ENCODE data around the gene PROZ.
A peak's percentile ranks its signal among the peaks of the same experiment; 100 is the strongest.

PROZ gene

GRCh38 chr13:113120300-113121182 is 37.9 kb upstream of the PROZ start:
- no peak for DNase-seq

DNA sequence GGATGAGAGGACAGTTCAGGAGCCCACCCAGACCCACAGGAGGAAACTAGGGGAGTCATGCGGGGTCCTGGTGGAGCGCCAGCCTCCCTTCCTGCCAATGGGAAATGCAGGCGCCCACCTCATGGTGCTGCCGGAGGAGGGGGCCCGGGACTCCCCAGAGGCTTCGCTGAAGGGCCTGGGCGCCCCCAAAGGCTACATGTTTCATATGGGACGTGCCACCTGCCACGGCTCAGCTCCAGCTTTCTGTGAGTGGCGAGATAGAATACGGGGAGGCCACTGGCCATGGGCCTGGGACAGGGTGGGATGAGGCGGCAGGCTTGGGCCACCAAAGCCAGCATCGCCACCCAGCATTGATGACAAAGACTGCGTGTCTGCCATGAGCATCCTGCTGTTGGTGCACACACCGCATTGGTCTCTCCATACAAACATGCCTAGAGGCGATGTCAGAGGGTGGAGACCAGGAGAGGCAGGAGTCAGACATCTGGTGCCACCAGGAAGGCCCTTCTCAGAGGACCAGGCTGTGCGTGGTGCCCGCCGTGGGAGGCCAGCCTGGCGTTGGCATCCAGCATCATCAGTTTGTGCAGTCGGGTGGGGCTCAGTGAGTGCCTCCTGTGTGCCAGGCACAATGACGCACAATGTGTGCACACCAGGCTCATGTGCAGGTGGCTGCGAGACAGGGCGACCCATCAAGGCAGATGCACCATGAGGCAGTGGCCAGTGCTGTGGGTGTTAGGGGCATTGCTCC is 37.1 kb upstream of the PROZ start:
- DNase-seq, result no peak

- no peak for DNase-seq
Measured at GRCh38 chr13:113121928-113122471, 36.4 kb upstream of the PROZ start.

GRCh38 chr13:113122550-113123225 is 35.8 kb upstream of the PROZ start, which contains the start of gene F10:
TSS of gene F10 (plus strand) at chr13:113122799. CDS start at chr13:113122856, 57 bp downstream.
- DNase-seq, result peak; percentile 65

DNA sequence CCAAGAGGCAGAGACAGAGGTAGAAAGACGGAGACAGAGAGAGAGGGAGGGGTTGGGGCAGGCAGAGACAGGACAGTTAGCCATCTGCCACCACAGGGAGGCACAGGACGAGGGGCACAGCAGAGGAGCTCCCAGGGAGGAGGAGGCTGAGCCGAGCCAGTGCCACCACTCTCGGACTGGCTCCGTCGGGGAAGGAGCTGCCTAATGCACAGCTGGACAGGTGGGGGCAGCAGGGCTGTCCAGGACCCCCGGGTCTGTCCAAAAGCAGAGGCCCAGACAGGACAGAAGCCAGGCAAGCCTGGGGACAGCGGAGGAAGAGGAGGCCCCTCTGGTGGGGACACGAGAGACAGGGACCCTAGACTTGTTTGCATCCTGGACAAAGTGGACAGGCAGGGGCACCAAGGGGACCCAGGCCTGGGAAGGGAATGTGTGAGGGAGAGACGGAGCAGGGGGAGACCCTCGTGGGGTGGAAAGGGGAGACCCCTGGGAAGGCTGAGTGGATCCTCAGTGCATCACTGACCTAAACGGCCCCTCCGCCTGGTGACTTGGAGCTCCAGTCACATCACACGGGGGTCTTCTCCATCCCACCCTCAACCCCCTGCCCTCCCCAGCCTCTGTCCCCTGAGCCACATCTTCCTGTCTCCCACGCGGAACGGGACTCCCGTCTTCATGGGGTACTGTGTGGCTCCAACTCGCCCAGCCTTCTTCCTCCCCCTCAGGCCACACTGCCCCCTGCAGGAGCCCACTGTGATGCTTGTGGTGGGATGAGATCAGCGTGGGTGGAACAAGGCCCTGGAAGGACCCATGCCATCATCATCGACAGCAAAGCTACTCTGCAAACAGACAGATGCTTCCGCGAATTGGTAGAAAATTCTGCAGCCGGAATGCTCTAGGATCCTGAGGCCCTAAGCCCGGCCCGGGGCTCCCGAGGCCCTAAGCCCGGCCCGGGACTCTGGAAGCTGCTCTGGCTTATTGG is 34.9 kb upstream of the PROZ start:
- no peak for DNase-seq

GRCh38 chr13:113124211-113124970 is 34.1 kb upstream of the PROZ start:
- DNase-seq, result no peak

DNA sequence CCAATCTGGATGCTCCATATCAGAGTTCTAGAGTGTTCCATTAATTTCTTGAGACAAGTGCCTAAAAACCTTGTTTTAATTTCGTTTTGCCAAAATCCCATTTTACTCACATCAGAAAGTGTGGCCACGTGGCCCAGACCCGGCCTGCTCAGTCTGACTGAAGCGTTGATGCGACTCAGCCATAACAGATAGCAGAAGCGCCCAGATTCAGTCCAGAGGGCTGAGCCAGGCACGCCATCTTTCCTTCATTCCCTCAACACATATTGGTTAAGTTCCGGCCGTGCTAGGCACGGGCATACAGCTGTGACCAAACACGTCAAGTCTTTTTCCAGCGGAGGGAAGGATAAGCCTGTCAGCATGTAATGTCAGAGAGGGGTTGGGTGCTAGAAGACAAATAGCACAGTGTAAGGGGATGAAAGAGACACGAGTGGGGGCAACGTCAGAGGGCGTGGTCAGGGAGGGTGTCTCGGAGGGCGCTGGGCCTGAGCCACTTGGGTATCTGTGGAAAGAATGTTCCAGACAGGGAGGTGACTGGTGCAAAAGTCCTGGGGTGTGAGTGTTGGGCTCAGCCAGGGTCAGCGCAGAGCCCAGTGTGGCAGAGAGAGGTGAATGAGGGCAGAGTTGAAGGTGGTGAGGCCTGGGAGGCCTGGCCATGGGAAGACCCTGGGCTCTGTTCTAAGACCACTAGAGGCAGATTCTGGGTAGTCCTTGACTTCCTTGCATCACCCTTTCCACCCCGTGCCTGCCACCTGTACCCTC is 32.8 kb upstream of the PROZ start:
- DNase-seq, result no peak

DNA sequence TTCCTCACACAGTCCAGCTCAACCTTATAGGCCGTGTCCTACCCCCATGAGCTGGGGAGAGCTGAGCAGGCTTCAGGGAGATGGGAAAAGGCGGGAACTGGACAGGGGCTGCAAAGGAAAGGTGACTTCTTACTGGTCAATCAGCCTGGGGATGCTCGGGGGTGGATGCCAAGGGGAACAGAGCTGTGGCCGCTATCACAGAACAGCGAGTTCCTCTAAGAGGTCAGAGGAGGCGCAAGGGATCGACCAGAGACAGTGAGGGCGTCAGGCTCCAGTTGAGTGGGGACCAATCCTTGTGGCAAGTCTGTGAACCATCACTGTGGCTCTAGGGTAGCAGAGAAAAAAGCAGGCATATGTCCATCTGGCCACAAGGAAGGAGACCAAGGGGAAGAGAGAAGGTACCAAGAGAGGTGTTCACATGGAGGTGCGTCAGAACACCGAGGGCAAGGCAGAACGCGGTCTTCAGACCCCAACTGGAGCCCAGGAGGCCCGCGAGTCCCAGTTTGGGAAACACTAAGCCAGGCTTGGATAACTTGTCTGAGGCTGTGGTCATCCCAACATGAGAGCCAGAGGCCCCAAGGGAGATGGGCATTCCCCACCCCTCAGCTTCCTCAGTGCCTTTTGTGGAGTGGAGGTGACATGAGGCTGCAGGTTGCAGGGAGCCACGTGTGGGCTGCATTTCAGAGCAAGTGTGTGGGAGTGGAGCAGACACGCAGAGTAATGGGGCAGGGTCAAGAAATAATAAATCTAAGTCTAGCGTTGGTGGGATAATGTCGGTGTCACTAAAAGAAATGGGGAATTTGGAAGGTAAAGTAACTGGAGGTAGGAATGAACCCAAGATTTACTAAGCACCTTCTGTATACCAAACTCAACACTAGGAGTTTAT is 31.9 kb upstream of the PROZ start:
- DNase-seq, result no peak

GRCh38 chr13:113129480-113129879 is 29.0 kb upstream of the PROZ start:
- no peak for DNase-seq

GRCh38 chr13:113129921-113130750 is 28.3 kb upstream of the PROZ start:
- no peak for DNase-seq

- DNase-seq, result no peak
Measured at GRCh38 chr13:113135281-113135760, 23.1 kb upstream of the PROZ start.

DNA sequence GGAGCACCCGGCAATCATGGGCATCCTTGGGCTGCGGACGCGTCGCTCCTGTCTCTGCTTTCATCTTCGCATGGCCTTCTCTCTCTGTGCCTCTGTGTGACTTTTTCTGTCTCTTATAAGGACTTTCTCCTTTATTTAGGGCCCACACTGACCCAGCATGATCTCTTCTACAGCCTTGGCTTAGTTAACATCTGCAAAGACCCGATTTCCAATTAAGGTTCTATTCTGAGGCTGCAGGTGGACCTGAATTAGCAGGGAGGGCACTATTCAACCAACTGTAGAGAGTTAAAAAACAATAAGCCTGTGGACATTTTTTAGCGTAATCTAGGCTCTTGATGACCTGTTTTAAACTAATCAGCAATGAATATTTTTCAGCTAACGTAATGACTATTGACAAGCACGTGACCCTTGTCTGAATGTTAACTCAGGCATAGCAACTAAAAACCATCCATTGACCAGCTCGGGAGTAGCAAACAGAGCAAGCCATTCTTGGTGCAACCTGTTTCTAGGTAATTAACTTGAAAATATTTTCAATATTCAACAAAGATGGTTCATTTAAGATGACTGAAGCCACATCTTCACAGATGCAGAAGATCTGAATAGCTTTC is 20.7 kb upstream of the PROZ start:
- no peak for DNase-seq

DNA sequence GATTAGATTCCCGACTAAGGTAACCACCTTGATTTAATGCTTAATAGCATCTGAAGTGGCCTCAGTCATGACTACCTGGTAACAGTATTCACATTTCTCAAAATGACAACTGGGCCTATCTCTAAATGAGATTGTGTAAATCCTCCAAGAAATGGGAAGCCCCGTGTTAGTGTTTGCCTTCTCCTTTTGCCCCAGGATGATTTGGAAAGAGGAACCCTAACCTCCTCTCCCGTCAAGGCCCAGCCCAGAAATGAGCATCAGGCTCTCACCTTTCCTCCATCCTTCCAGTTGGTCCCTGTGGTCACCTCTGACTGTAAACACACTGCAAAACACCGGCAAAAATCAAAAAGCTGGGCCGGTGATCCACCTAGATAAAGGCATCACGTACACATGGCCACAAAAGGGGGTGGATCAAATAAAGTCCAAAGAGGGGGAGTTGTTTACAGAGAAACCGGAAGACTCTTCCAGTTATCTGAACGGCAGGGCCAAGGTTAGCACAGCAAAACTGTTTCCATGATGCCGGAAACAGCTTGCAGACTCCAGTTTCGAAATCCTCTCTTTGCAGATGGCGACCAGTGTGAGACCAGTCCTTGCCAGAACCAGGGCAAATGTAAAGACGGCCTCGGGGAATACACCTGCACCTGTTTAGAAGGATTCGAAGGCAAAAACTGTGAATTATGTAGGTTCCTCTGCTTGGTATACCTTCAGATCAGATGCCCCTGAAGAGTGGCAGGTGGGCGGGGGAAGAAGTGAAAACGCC is 19.5 kb upstream of the PROZ start:
- no peak for DNase-seq

GRCh38 chr13:113139577-113139976 is 18.9 kb upstream of the PROZ start:
- DNase-seq, result no peak

GRCh38 chr13:113140677-113141600 is 17.5 kb upstream of the PROZ start:
- DNase-seq, result no peak

DNA sequence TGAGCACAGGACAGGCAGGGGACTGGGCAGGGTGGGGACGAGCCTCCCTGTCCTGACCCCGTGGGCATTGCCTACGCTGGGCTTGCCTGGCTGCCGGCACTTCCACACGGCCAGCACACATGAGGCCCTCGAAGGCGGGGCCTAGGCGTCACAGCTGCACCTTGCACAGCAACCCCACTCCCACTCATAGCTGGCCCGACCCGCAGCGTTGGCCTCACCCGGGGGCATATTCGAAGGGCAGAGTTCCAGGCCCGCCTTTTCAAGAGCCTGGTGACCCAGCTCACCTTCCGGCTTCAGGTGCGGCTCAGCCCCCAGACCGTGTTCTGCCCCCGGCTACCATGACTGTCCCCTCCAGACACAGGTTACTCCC is 16.9 kb upstream of the PROZ start:
- DNase-seq, result no peak
